Spleen (tissue), 7 donors: Measurements from ENCODE around the gene PRPH2.

Experiments used
- CTCF ChIP-seq, 11 experiments: fragments of 200-600 bp in 7 of 11; fragments of 450-650 bp in 4 of 11; sonication (generic) in 4 of 11; IDR thresholded peaks in 8 of 11; conservative IDR thresholded peaks in 3 of 11; 1 replicate in 7 of 11; 2 replicates in 4 of 11; pipeline versions ENCODE4 v1.4.0 to v1.8.0; 2016 to 2021; ENCODE audit warnings: antibody characterized with exemption in 11 of 11, inconsistent platforms in 4 of 11, mild to moderate bottlenecking in 1 of 11
- POLR2A ChIP-seq, 3 donors: fragments of 450-650 bp; IDR thresholded peaks; one replicate each; pipeline ENCODE4 v1.5.1; 2017; ENCODE audit warnings: antibody characterized with exemption in 3 of 3, mild to moderate bottlenecking in 1 of 3
- donor health status: DM: no; HTN: no; CAD: no; lungs with moderate emphysema.
- donor health status: DM: no; HTN: no; CAD: no.
- donor health status: DM: no; HTN: no; CAD: no.

DNA sequence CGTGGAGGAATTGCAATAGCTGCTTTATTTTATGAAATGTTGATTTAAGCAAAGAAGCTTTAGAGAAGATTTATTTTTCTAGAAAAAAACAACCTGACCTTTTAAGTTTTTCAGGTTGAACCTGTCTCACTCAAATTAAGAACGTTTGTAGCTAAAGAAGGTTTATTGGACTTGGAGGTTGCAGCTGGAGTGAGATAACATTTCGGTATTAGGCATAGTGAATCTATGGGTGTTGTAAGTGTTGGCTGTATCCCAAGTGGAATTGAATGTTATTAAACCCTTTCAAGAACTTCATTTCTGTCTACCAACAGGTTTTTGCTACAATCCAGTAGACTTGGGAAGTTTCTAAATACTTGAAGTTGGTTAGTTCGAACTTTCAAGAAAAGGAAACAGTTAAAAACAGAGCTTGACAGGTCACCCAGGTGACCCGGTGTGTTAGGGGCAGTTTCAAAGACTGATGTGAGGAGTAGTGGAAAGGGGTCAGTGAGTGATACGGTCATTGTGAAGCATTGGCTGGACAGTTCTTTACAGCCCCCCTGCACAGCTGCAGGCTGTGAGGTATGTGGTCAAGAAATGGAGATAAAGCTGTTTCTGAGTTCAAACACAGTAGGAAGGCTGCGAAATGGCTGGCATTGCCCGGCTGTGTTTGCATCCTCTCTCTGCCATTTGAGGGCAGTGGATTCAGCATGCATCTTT, 26.0 kb upstream of the PRPH2 start:
- TF ChIP-seq POLR2A (IDR thresholded peaks at IDR 0.05) = no peak
- no peak for TF ChIP-seq CTCF (IDR thresholded peaks at IDR 0.05 in 8 of 11, conservative IDR thresholded peaks at IDR 0.05 in 3 of 11)
